PFSK-1 (cell line): ENCODE measurements around the gene TRIM33.

ENCODE experiments used
- FOXP2 ChIP-seq: optimal IDR thresholded peaks from 2 replicates; pipeline ENCODE3; 2011; ENCODE audit warnings: borderline replicate concordance, control low read depth, inconsistent platforms; ENCODE audit not compliant: insufficient read depth; ENCODE audit errors: extremely low read length, extremely low read depth
- POLR2AphosphoS5 ChIP-seq: IDR thresholded peaks from 2 replicates; pipeline ENCODE4 v1.6.1; 2012; ENCODE audit warnings: low read depth, mild to moderate bottlenecking, control low read depth, low read length, moderate library complexity
- REST ChIP-seq, 2 experiments: IDR thresholded peaks; 2 replicates each; pipeline versions ENCODE4 v1.6.1 to v1.8.0; 2011 to 2012; ENCODE audit warnings: low read depth in 2 of 2, low read length in 2 of 2, control low read depth in 1 of 2, inconsistent platforms in 1 of 2, mild to moderate bottlenecking in 1 of 2, moderate library complexity in 1 of 2; ENCODE audit not compliant: insufficient read depth in 1 of 2
- SIN3A ChIP-seq: IDR thresholded peaks from 2 replicates; pipeline ENCODE4 v1.6.1; 2012; ENCODE audit warnings: mild to moderate bottlenecking, low read length, moderate library complexity, borderline replicate concordance; ENCODE audit not compliant: insufficient read depth
- TAF1 ChIP-seq: IDR thresholded peaks from 2 replicates; pipeline ENCODE4 v1.6.1; 2012; ENCODE audit warnings: low read length, control low read depth, borderline replicate concordance; ENCODE audit not compliant: insufficient read depth

DNA sequence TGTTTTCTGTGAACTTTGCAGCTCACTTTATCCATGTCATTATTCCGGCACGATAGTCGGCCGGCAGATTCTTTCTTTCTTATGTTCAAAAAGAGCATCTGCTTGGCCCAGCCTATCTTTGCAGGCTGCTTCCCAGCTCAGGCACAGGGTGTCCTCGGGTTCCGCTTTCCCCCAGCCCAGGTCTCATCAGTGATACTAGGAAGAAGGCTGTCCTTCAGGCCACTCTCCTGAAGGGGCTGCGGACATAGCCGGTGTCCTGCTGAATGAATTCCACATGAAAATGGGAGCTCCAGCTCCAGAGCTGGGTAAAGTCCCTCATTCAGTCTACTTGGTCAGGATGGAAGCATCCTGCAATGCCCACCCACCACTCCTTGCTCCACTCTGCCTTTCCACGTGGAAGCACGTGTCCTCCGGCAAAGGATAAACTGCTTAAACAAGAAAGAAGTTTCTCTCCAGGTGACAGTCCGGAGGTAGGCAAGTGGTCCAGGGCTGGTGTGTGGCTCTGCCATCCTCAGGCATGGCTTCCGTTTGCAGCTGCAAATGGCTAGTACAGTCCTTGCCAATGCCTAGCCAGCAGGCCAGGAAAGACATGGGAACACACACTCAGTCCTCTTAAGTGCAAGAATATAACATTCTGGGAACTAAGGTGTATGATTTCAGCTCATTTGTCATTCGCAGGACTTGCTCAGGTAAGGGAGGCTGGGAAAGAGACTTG, 161.0 kb downstream of the TRIM33 start:
- TF ChIP-seq TAF1, result no peak
- TF ChIP-seq POLR2AphosphoS5, result no peak
- TF ChIP-seq REST (IDR thresholded peaks at IDR 0.05; ENCODE audit: insufficient read depth in 1 of 2, low read depth in 2 of 2, low read length in 2 of 2), result no peak
- no peak for TF ChIP-seq FOXP2
- no peak for TF ChIP-seq SIN3A
